NCI-H146 (cell line): Measurements from ENCODE around the gene RB1.
"Not testable (repeated sequence)": the region's sequence is repeated elsewhere in the genome, so short reads cannot be mapped to it uniquely, and the experiment has no call there.

Source experiments
- DNase-seq: peaks from one replicate; lab custom pipeline; 2025; lab: John Stamatoyannopoulos, UW

Gene RB1

DNA sequence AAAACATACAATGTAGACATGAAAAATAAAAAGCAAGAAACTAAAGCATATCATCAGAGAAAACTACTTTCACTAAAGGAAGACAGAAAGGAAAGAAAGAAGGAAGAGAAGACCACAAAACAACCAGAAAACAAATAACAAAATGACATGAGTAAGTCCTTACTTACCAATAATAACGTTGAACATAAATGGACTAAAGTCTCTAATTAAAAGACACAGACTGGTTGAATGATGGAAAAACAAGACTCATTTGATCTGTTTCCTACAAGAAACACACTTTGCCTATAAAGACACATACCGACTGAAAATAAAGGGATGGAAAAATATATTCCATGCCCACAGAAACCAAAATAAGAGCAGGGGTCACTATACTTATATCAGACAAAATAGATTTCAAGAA, 46.0 kb downstream of the RB1 start:
- DNase-seq: no peak

DNA sequence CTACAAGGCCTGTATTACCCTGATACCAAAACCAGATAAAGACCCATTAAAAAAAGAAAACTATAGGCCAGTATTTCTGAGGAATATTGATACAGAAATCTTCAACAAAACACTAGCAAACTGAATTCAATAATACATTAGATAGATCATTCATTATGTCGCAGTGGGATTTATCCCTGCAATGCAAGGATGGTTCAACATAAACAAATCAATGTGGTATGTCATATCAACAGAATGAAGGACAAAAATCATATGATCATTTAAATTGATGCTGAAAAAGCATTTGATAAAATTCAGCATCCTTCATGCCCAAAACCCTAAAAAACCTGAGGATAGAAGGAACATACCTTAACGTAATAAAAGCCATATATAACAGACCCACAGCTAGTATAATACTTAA, 50.0 kb downstream of the RB1 start:
- no peak for DNase-seq

DNA sequence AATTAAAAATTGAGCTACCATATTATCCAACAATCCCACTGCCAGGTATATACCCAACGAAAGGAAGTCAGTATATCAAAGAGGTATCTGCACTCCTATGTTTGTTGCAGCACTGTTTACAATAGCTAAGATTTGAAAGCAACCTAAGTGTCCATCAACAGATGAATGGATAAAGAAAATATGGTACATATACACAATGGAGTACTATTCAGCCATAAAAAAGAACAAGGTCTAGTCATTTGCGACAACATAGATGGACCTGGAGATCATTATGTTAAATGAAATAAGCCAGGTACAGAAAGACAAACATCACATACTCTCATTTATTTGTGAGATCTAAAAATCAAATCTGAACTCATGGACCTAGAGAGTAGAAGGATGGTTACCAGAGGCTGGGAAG, 52.0 kb downstream of the RB1 start:
- not testable (repeated sequence) for DNase-seq

DNA sequence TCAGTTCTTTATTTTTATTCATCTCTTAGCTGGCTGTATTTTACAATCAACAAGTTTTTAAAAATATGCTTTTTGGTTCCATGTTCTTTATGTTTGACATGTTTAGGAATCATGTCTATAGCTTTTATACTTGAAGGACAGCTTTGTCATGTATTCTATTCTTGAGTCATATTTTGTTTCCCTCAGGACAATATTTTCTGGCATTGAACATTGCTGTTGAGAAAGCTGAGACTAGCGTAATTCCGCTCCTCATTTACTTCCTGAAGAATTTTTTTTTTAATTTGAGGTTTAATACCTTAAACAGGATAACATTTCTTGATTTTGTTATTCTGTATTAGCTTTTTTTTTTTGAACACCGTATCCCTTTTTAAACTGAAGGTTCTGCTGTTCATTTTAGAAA, 53.2 kb downstream of the RB1 start:
- no peak for DNase-seq

DNA sequence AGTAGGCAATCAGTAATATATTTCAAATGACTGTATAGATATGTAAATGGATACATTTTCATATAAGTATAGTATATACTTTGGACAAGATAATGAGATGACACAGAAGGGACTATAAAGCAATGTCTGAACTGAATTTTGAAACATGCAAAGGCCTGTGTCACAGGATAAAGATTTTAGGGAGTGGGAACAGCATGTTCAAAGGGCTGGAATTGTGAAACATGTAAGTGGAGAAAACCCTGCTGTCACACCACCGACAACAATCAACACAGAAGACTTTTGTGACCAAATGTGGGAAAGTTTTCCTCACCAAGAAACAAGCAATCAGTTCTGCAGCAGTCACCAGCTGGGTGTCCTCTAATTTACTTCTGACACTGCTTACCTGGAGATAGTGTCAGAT, 66.4 kb downstream of the RB1 start:
- DNase-seq: no peak

DNA sequence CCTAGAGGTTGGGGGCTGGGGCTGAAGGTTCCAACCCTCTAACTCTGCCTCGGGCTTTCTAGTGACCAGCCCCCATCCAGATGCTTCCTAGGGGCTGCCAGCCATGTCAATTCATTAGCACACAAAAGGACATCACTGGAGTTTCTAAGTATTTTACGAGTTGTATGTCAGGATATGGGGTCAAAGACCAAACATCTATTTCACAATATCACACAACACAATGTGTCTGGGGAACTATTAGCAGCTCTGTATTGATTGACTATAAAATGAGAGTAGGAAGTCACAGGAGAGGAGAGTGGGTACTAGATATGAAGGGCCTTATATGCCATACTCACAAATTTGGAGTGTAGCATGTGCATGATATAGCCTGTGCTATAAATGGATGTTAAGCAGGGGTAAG, 67.3 kb downstream of the RB1 start:
- no peak for DNase-seq

DNA sequence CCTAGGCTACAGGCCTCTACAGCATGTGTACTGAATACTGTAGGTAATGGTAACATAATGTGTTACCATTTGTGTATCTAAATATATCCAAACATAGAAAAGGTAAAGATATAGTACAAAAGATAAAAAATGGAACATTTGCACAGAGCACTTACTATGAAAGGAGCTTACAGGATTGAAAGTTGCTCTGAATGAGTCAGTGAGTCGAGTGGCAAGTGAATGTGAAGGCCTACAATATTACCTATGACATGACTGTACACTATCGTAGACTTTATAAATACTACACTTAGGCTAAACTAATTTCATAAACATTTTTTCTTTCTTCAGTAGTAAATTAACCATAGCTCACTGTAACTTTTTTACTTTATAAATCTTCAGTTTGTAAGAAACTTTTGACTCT, 74.3 kb downstream of the RB1 start:
- DNase-seq: no peak

DNA sequence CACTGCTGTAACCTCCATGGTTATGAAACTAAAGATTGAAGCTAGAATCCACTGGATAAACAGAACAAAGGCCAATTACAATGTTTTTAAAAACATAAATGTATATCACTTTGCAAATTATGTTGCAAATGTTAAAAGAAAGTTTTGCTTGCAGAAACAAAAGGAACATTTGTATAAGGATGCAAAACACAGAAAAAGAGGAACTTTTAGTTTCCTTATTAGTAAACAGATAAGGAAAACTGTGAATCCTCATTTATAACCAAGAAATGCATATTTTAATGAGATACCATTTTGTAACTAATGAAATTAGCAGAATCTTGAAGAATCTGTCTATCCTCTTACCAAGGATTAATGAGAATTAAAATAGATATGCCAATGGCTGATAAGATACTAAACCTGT, 77.0 kb downstream of the RB1 start:
- no peak for DNase-seq

DNA sequence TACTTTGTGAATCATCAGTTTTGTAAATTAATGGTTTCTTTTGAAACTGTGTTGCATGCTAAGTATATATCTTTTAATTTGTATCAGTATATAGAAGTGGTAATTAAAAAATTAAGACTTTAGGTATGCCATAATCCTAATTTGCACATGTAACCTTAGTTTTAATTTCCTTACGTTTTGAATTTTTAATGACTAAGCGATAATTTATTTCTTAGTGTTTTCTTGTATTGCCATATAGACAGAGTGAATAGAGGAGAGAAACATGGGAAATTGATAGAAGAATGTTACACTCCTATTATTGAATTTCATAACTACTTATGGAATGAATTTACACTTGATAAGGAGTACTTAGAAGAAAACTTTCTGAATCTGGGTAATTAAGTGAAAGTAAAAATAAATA, 79.8 kb downstream of the RB1 start:
- no peak for DNase-seq

DNA sequence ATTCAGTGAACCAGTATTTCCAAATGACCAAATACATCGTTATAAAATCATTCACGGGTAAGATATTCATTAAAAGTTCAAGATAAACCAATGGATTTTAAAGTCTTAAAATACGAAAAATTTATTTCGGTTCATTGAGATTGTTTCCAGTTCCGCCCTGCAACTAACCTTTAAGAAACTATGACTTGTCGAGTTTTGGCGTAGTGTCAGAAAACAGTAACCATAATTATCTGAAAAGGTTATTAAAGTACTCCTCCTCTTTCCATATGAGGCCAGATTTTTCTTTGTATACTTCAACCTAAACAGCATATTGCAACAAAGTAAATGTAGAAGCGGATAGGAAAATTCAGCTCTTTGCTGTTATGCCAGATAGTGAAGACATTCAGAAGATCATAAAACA, 83.3 kb downstream of the RB1 start:
- DNase-seq: no peak

DNA sequence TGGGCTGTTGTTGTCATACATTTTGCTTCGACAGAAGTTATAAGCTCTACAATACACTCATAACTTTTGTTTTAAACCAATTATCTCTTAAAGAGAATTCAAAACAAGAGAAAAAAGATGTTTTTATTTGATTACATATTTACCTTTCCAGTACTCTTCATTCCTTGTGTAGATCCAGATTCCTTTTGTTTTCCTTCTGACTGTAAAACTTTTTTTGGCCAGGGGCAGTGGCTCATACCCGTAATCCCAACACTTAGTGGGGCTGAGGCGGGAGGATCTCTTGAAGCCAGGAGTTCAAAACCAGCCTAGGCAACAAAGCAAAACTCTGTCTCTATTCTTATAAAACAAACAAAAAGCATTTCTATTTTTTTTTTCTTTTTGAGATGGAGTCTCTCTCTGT, 87.7 kb downstream of the RB1 start:
- DNase-seq: no peak

DNA sequence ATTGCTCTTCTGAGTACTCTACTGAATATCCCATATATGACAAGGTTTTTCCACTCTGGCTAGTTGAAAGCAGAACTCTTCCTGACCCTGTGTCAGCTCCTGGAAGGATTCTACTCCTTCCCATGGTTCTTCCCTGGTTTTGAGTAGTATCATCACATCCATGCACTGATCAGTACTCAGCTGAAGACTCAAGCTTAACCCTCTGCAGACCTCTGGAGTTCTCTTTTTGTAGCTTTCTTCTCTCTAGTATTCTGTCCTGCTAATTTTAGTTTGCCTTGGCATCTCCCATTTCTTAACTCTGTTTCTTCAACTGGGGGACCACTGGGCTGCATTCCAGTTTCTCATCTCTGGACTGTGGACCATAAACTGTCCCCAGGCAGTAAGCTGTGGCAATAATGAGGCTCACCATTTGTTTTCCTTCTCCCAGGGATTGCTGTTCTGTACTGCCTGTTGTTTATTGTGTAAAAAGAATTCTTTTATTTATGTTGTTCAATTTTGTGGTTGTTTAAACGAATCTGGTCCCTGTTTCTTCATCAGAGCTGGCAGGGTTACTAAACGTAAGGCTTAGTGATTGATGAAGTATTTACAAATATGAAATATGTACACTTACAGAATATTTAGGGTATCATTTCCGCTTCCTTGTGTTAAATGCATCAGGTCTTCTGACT, 89.6 kb downstream of the RB1 start:
- DNase-seq: no peak

DNA sequence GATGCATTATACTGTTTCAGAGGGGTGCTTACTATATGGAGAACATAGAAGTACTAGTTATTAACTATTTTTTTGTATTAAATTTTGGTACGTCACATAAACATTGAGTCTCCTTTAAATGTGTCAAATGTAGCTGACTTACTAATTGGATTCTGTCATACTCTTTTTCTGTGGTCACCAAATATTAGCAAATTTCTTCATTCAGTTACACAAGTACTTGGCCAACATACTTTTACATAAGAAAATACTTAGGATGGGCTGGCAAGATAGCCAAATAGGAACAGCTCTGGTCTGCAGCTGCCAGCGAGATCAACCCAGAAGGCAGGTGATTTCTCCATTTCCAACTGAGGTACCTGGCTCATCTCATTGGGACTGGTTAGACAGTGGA, 90.1 kb downstream of the RB1 start:
- DNase-seq: no peak

DNA sequence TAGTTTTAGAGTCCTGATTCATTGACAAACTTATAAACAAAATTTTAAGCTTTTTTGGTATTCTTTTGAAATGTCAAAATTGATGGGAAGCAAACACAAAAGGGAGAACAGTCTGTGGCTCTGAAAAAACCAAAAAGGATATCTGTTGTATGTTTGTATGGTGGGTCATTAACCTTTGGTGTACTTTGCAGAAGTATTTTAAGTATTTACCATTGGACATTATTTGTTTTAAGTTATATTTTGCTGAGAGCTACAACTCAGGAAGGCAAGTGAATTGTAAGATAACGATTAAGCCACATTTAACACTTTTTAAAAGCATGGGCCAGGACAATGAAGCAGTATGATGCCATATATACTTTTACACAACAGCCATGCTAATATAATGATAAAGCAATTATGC, 94.2 kb downstream of the RB1 start:
- DNase-seq: no peak

DNA sequence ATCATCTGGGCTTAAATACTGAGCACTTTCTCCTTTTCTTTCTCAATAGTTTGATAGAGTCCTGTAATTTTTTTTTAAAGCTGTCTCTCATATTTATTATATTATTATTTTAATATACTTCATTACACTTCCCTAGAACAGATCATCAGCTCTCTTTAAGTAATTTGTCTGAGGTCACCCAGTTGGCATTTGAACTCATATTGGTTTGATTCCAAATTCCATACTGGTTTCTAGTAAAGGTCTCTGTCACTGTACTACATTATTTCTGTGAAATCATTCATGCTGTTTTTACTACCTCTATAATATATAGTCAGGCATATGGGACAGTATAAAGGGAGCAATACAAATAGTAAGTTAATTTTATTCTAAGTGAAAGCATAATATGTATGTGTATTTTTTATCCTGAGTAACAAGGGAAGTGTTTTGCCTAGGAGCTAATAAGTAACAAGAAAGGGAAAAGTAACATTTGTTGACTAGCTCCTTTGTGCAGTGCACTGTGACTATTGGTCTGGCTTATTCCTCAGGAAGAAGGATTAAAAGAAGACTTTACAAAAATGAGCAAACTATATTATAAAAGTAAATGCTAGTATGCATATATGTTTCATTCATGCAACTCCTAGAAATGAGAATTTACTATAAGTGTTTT, 95.0 kb downstream of the RB1 start:
- no peak for DNase-seq

DNA sequence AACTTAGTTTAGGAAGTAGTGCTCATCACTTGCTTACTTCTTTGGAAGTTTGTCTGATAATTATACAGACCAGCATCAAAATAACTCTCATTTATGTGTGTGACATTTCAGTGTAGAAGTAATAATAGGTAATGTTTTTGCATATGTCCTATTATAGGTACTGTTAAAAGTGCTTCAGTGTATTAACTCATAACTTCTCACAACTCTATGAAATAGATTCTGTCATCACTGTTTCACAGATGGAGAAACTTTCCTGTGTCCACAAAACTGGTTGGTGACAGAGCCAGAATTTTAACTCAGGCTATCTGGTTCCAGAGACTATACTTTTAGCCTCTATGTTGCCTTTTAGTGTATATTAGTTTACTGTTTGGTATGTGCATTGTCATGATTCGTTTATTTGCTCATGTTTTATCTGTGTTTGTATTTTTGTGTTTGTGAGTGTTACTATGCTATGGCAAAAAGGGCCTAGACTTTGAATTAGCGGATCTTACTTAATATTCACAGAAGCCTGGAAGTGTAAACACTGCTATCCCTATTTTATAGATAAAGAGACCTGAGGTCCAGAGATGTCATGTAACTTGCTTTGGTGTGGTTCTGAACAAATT, 96.6 kb downstream of the RB1 start:
- DNase-seq: no peak

DNA sequence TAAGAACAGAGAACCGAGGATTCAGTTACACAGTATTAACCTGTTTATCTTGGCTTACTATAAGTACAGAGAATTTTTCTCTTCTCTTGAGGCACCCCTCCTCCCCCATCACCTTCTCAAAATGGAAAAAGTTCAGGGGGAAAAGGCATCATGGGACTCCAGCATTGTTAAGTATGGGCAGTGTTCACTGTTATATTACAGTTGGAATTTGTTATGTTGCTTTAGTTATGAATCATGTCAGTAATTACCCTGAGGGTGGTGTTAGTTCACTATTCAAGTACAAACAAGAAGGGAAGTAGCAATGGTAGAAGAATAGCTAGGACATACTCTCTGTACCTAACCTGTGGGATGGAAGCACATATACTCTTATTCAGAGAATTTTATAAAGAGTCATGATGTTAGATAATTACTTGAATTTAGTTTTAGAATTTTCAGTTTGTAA, 97.3 kb downstream of the RB1 start:
- no peak for DNase-seq

DNA sequence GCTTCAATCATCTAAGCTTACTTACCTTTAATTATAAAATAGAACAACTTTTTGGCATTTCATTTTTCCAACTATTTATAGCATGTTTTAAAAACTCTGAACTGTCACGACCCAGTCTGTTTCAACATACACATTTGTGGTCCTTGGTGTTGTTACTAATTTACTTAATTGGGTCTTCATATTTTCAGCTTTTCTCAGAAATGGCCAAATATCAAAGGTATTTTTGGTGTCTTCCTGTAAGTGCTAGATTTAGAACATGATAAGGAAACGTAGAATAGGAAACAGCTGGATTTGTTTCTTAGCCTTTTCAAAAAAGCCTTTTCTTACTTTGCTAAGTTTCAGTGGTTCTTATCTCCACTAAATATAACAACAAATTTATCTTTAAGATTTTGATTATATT, 97.9 kb downstream of the RB1 start:
- no peak for DNase-seq

DNA sequence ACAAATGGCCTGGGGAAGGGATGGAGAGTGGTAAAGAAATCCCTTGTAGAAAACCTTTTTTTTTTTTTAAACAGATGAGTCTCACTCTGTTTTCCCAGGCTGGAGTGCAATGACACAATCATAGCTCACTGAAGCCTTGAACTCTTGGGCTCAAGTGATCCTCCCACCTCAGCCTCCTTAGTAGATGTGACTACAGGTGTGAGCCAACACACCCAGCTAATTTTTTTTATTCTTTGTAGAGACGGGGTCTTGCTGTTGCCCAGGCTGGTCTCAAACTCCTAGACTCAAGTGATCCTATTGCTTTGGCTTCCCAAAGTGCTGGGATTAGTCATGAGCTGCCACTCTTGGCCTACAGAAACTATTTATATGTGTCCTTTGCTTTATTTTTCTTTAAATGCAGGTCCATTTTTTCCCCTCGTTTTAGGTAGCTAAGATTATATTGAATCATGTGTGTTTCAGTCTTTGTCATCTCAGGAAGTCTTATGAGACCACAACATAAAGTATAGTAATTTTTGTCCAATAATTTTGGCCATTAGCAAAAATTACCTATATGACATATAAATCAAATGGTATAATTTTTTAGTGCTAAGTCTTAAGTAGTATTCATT, 98.9 kb downstream of the RB1 start:
- no peak for DNase-seq

DNA sequence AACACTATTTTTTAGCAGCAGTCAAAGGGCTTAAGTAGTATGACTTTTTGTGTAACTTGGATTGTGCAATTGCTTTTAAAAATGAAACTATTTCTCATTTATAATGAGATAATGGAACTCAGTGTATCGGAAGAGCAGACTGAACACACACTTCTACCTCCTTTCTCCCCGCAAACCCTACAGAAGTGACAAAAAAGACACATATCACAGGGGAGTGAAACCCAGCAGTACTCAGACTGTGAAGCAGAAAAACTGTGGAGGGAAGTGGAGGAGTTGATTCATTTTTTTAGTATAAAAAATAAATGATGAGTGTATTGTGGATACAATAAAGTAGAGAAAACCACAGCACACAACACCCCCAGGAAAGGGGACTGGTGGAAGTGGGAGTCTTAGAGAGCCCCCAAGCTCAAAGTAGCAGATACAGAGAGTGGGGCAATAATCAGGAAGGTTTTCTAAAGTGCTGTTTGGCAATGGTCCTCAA, 99.6 kb downstream of the RB1 start:
- DNase-seq: no peak

DNA sequence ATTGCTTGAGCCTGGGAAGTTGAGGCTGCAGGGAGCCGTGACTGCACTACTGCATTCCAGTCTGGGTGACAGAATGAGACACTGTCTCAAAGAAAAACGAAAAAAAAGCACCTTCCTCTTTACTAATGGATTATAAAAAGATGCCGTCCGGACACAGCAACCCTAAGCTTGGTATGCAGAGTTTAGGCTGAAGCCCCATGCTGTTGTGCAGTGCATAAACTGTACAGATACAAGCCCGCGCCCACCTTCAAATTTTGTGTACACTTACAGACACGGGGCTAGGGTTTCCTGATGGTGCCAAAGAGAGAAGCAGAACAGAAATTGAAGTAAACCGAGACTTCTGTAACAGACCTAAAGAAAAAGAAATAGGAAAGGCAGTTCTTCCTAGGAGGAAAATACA, 100.4 kb downstream of the RB1 start:
- DNase-seq: no peak

DNA sequence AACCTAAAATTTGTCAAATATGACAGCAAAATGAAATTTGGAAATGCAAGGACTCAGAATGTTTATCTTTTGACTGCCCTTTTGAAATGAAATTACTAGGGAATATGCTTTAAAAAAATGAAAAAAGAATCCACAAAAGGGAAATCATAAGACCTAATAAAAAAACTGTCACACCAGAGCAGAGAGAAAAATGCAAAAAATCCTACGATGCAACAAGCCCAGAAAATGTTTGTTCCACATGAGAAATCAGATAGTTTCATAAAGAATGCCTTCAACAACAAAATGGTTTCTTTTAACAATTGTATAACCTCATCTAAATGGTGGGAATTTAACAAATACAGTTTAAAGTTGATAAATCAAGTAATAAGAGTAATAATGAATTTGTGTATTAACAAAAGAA, 101.4 kb downstream of the RB1 start:
- DNase-seq: no peak

DNA sequence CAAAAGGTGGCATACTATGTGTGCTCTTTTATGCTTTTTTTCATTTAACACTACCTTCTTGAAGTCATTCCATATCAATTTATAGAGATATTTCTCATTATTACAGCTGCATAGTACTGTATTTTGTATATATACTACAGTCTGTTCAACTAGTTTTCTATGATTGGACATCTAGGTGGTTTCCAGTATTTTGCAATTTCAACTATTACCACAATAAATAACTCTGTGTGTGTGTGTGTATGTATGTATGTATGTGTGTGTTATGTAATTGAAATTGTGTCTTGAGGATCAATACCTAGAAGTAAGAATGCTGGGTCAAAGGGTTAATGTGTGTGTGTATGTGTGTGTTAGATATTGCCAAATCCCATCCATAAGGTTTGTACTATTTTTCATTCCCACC, 102.3 kb downstream of the RB1 start:
- no peak for DNase-seq
